Naive thymus-derived CD4-positive, alpha-beta T cell (primary cell): Measurements from ENCODE around the gene TMEM117. TPM values are rescaled to one million over a fixed set of nuclear protein-coding genes. Genes with fewer than 3 reads are reported as not detected.

Source experiments
- ATAC-seq: fragments of 150-1000 bp; cut with Tn5 transposase; 2 replicates; pipeline ENCODE4 v1.10.0; 2021; ENCODE audit warnings: mild to moderate bottlenecking, moderate library complexity
- CTCF ChIA-PET: fragments of 350-600 bp; sonication (Branson Sonifier 250); formaldehyde crosslinking; loops from one replicate; lab custom pipeline; 2021; ENCODE audit warnings: antibody characterized with exemption; lab: Charles Lee
- POLR2A ChIA-PET: fragments of 350-600 bp; sonication (Branson Sonifier 250); formaldehyde crosslinking; loops from one replicate; lab custom pipeline; 2021; ENCODE audit warnings: antibody characterized with exemption, inconsistent platforms; lab: Charles Lee
- DNase-seq, 9 donors: peaks; one replicate each; pipeline versions ENCODE4 v3.0.0 to v3.0.0-alpha.2; 2020 to 2022; ENCODE audit warnings: mixed read lengths in 1 of 9
- H3K27ac ChIP-seq: one replicate; pipeline ENCODE4 v1.7.0; 2013; ENCODE audit warnings: mild to moderate bottlenecking, low read depth, low read length, moderate library complexity
- H3K27me3 ChIP-seq, 2 donors: one replicate each; pipeline ENCODE4 v1.7.0; 2013; ENCODE audit warnings: low read length in 2 of 2, mild to moderate bottlenecking in 2 of 2, moderate library complexity in 2 of 2; ENCODE audit not compliant: control insufficient read depth in 2 of 2, insufficient read depth in 2 of 2
- H3K36me3 ChIP-seq, 3 experiments: 1 replicate in 2 of 3; 2 replicates in 1 of 3; pipeline ENCODE4 v1.7.0; 2013; ENCODE audit warnings: low read length in 3 of 3, mild to moderate bottlenecking in 3 of 3, moderate library complexity in 1 of 3; ENCODE audit not compliant: insufficient read depth in 3 of 3, control insufficient read depth in 2 of 3
- H3K4me1 ChIP-seq, 2 donors: one replicate each; pipeline ENCODE4 v1.7.0; 2013; ENCODE audit warnings: low read length in 2 of 2, mild to moderate bottlenecking in 2 of 2, moderate library complexity in 1 of 2; ENCODE audit not compliant: control insufficient read depth in 2 of 2, insufficient read depth in 2 of 2
- H3K4me3 ChIP-seq: 2 replicates; pipeline ENCODE4 v1.7.0; 2013; ENCODE audit warnings: mild to moderate bottlenecking, low read length
- H3K9me3 ChIP-seq, 3 experiments: 1 replicate in 2 of 3; 2 replicates in 1 of 3; pipeline ENCODE4 v1.7.0; 2013; ENCODE audit warnings: low read length in 3 of 3; ENCODE audit not compliant: control insufficient read depth in 2 of 3
- H3K27ac Mint-ChIP-seq, 9 donors: one replicate each; pipeline ENCODE4 v1.8.0; 2020 to 2022; ENCODE audit warnings: mixed read lengths in 9 of 9, mild to moderate bottlenecking in 8 of 9, moderate library complexity in 5 of 9, inconsistent platforms in 2 of 9
- H3K27me3 Mint-ChIP-seq, 5 donors: one replicate each; pipeline ENCODE4 v1.8.0; 2021 to 2022; ENCODE audit warnings: mixed read lengths in 5 of 5, mild to moderate bottlenecking in 1 of 5
- H3K36me3 Mint-ChIP-seq, 5 donors: one replicate each; pipeline ENCODE4 v1.8.0; 2020 to 2022; ENCODE audit warnings: mixed read lengths in 5 of 5, mild to moderate bottlenecking in 3 of 5, inconsistent platforms in 1 of 5
- H3K4me1 Mint-ChIP-seq, 7 donors: one replicate each; pipeline ENCODE4 v1.8.0; 2020 to 2022; ENCODE audit warnings: mixed read lengths in 7 of 7, mild to moderate bottlenecking in 3 of 7, inconsistent platforms in 1 of 7
- H3K4me3 Mint-ChIP-seq, 10 donors: one replicate each; pipeline ENCODE4 v1.8.0; 2020 to 2022; ENCODE audit warnings: mild to moderate bottlenecking in 10 of 10, mixed read lengths in 10 of 10, moderate library complexity in 6 of 10, inconsistent platforms in 2 of 10
- H3K9me3 Mint-ChIP-seq, 11 donors: one replicate each; pipeline ENCODE4 v1.8.0; 2020 to 2022; ENCODE audit warnings: mixed read lengths in 11 of 11, mild to moderate bottlenecking in 4 of 11, inconsistent platforms in 1 of 11, moderate library complexity in 1 of 11
- intact Hi-C, 2 donors: fragments of 100-400 bp; cut with micrococcal nuclease; formaldehyde crosslinking; loops; one replicate each; pipeline ENCODE4 v1.15.1; 2023
- polyA plus RNA-seq, 2 donors: library from polyadenylated mRNA; unstranded; fragments of 300-500 nt; fragmentation: Illumina TruSeq; gene quantifications; one replicate each; pipeline ENCODE4 v1.2.3, GENCODE V29; 2021
- total RNA-seq, 6 experiments: library from RNA in 5 of 6; stranded (reverse) in 5 of 6; gene quantifications; 1 replicate in 5 of 6; 2 replicates in 1 of 6; pipeline ENCODE4 v1.2.3 and lab custom pipeline; 2021 to 2026

The TMEM117 gene
- total and polyA plus RNA-seq, 7 experiments from 2014 or later = 0.31 to 6.6 (median 4.2) TPM

- no peak overlapping the region for H3K4me3 Mint-ChIP-seq
- Histone ChIP-seq H3K27me3 (no peaks in the 10 kb centered on the region), H3K36me3 (no peaks in the 10 kb centered on the region), H3K27ac (no peak overlapping the region), H3K4me3 (no peak overlapping the region), H3K9me3 (no peaks in the 10 kb centered on the region), H3K4me1 (no peaks in the 10 kb centered on the region)
- H3K4me1 Mint-ChIP-seq = no peaks in the 10 kb centered on the region
- no peaks in the 10 kb centered on the region for H3K36me3 Mint-ChIP-seq
- intact Hi-C loops = no loop called here
- no peak overlapping the region for H3K27ac Mint-ChIP-seq
- no peak for DNase-seq
- POLR2A ChIA-PET = no interaction called here
- H3K9me3 Mint-ChIP-seq = no peaks in the 10 kb centered on the region
- ATAC-seq = no peak
- no peaks in the 10 kb centered on the region for H3K27me3 Mint-ChIP-seq
- CTCF ChIA-PET = no interaction called here
Measured at GRCh38 chr12:44155358-44155757, 319.5 kb downstream of the TMEM117 start.

- Mint-ChIP-seq H3K27ac (no peak overlapping the region), H3K4me3 (no peak overlapping the region), H3K9me3 (no peaks in the 10 kb centered on the region), H3K36me3 (no peaks in the 10 kb centered on the region), H3K27me3 (no peaks in the 10 kb centered on the region), H3K4me1 (no peaks in the 10 kb centered on the region)
- intact Hi-C loops = no loop called here
- no peaks in the 10 kb centered on the region for H3K9me3 ChIP-seq
- H3K4me3 ChIP-seq = no peak overlapping the region
- DNase-seq (no peak), ATAC-seq (no peak)
- ChIA-PET CTCF (no interaction called here), POLR2A (no interaction called here)
- H3K27me3 ChIP-seq = no peaks in the 10 kb centered on the region
- no peak overlapping the region for H3K27ac ChIP-seq
- H3K36me3 ChIP-seq = no peaks in the 10 kb centered on the region
- no peaks in the 10 kb centered on the region for H3K4me1 ChIP-seq
Measured at GRCh38 chr12:44157359-44157758, 321.5 kb downstream of the TMEM117 start.

- Mint-ChIP-seq H3K4me1 (no peaks in the 10 kb centered on the region), H3K9me3 (no peaks in the 10 kb centered on the region), H3K27ac (no peak overlapping the region), H3K36me3 (no peaks in the 10 kb centered on the region), H3K27me3 (no peaks in the 10 kb centered on the region), H3K4me3 (no peak overlapping the region)
- intact Hi-C loops = no loop called here
- no peak overlapping the region for H3K27ac ChIP-seq
- H3K36me3 ChIP-seq = no peaks in the 10 kb centered on the region
- CTCF ChIA-PET = no interaction called here
- DNase-seq = no peak
- H3K4me3 ChIP-seq = no peak overlapping the region
- POLR2A ChIA-PET = no interaction called here
- H3K9me3 ChIP-seq = no peaks in the 10 kb centered on the region
- ATAC-seq = no peak
- no peaks in the 10 kb centered on the region for H3K27me3 ChIP-seq
- H3K4me1 ChIP-seq = no peaks in the 10 kb centered on the region
Measured at GRCh38 chr12:44158746-44159145, 322.9 kb downstream of the TMEM117 start.

GRCh38 chr12:44159216-44159615, 323.3 kb downstream of the TMEM117 start:
- no peaks in the 10 kb centered on the region for H3K27me3 ChIP-seq
- Mint-ChIP-seq H3K36me3 (no peaks in the 10 kb centered on the region), H3K27ac (no peak overlapping the region), H3K27me3 (no peaks in the 10 kb centered on the region), H3K4me1 (no peaks in the 10 kb centered on the region), H3K4me3 (no peak overlapping the region), H3K9me3 (no peaks in the 10 kb centered on the region)
- POLR2A ChIA-PET = no interaction called here
- intact Hi-C loops = no loop called here
- DNase-seq (no peak), ATAC-seq (no peak)
- CTCF ChIA-PET = no interaction called here
- H3K4me3 ChIP-seq = no peak overlapping the region
- no peaks in the 10 kb centered on the region for H3K9me3 ChIP-seq
- H3K4me1 ChIP-seq = no peaks in the 10 kb centered on the region
- H3K36me3 ChIP-seq = no peaks in the 10 kb centered on the region
- H3K27ac ChIP-seq = no peak overlapping the region

- no peak for ATAC-seq
Measured at GRCh38 chr12:44159862-44160261, 324.0 kb downstream of the TMEM117 start.

GRCh38 chr12:44162961-44163360, 327.1 kb downstream of the TMEM117 start:
- CTCF ChIA-PET = no interaction called here
- Mint-ChIP-seq H3K27ac (no peak overlapping the region), H3K9me3 (no peaks in the 10 kb centered on the region), H3K4me1 (no peaks in the 10 kb centered on the region), H3K27me3 (no peaks in the 10 kb centered on the region), H3K36me3 (peaks cover 0 to 13% (median 0%) of the 10 kb centered on the region in 5 donors), H3K4me3 (no peak overlapping the region)
- POLR2A ChIA-PET = no interaction called here
- Histone ChIP-seq H3K36me3 (no peaks in the 10 kb centered on the region), H3K27ac (no peak overlapping the region), H3K4me3 (no peak overlapping the region), H3K9me3 (no peaks in the 10 kb centered on the region), H3K4me1 (no peaks in the 10 kb centered on the region), H3K27me3 (no peaks in the 10 kb centered on the region)
- DNase-seq (no peak), ATAC-seq (no peak)
- intact Hi-C loops = no loop called here

More at GRCh38 chr12:44159862-44160261, 324.0 kb downstream of the TMEM117 start:
- intact Hi-C loops = no loop called here
- H3K9me3 Mint-ChIP-seq = no peaks in the 10 kb centered on the region
- ChIA-PET CTCF (no interaction called here), POLR2A (no interaction called here)
- H3K4me1 Mint-ChIP-seq = no peaks in the 10 kb centered on the region
- DNase-seq = no peak
- H3K27me3 Mint-ChIP-seq = no peaks in the 10 kb centered on the region
- no peak overlapping the region for H3K4me3 Mint-ChIP-seq
- no peak overlapping the region for H3K27ac Mint-ChIP-seq
- Histone ChIP-seq H3K27me3 (no peaks in the 10 kb centered on the region), H3K4me1 (no peaks in the 10 kb centered on the region), H3K27ac (no peak overlapping the region), H3K9me3 (no peaks in the 10 kb centered on the region), H3K36me3 (no peaks in the 10 kb centered on the region), H3K4me3 (no peak overlapping the region)
- peaks cover 0 to under 1% (median 0%) of the 10 kb centered on the region in 5 donors for H3K36me3 Mint-ChIP-seq

- no peak overlapping the region for H3K4me3 ChIP-seq
- Mint-ChIP-seq H3K4me1 (no peaks in the 10 kb centered on the region), H3K9me3 (peaks cover 0 to 18% (median 0%) of the 10 kb centered on the region in 11 donors), H3K4me3 (no peak overlapping the region), H3K27me3 (no peaks in the 10 kb centered on the region), H3K27ac (no peak overlapping the region), H3K36me3 (peaks cover 0 to 12% (median 6%) of the 10 kb centered on the region in 5 donors)
- DNase-seq = no peak
- H3K27me3 ChIP-seq = no peaks in the 10 kb centered on the region
- H3K36me3 ChIP-seq = no peaks in the 10 kb centered on the region
- ChIA-PET CTCF (no interaction called here), POLR2A (no interaction called here)
- H3K9me3 ChIP-seq = no peaks in the 10 kb centered on the region
- intact Hi-C loops = no loop called here
- ATAC-seq = no peak
- H3K27ac ChIP-seq = no peak overlapping the region
- no peaks in the 10 kb centered on the region for H3K4me1 ChIP-seq
Measured at GRCh38 chr12:44174053-44174452, 338.2 kb downstream of the TMEM117 start.
